Astrocyte of the hippocampus (primary cell): ENCODE results near the gene ZNF141.

Experiments used
- DNase-seq: peaks from one replicate; pipeline ENCODE4 v3.0.0; 2011; ENCODE audit warnings: low read depth, low spot score

Gene ZNF141

GRCh38 chr4:337143-337931 is at the start of gene ZNF141:
Gene ZNF141, plus strand, starts transcription at chr4:337814. Its CDS starts 170 bp downstream, at chr4:337984.
- peak; percentile 98 for DNase-seq

GRCh38 chr4:288891-289290 is 48.7 kb upstream of the ZNF141 start:
- DNase-seq: peak; percentile 4

GRCh38 chr4:294732-295131 is 42.9 kb upstream of the ZNF141 start:
- no peak for DNase-seq

DNA sequence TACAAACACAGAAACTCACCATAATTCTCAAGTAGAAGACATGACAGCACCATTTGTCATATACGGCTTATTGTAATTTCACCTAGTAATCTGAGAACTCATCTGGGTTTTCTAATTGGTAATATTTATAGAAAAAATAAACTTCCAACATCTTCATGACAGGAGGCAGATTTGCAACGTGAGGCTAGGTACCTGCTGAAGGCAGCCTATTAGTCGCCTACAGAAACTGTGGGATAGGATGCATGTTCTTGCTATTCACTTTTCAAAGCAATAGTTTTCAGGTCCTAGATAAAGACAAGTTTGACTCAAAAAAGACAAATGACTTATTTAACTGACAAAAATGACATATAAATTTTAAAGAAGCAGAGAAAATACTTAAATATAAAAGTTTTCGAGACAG is 35.2 kb upstream of the ZNF141 start:
- DNase-seq: no peak

DNA sequence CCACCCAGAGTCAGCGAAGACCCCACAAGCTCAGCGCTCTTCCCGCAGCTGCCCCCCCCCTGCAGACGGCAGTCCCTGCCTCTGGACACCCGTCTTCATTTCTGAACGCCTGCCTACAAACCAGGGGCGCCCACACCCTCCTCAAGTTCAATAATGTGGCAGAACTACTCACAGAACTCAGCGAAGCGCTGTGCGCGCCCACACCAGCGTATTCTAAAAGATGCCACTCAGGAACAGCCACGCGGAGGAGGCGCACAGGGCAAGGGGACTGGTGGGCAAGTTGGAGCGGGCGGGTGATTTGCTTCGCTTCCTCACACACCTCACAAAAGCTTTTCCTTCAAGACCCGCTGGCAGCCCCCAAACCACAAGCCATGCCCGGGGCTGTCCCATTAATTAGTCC is 33.1 kb upstream of the ZNF141 start:
- peak; percentile 2 for DNase-seq

DNA sequence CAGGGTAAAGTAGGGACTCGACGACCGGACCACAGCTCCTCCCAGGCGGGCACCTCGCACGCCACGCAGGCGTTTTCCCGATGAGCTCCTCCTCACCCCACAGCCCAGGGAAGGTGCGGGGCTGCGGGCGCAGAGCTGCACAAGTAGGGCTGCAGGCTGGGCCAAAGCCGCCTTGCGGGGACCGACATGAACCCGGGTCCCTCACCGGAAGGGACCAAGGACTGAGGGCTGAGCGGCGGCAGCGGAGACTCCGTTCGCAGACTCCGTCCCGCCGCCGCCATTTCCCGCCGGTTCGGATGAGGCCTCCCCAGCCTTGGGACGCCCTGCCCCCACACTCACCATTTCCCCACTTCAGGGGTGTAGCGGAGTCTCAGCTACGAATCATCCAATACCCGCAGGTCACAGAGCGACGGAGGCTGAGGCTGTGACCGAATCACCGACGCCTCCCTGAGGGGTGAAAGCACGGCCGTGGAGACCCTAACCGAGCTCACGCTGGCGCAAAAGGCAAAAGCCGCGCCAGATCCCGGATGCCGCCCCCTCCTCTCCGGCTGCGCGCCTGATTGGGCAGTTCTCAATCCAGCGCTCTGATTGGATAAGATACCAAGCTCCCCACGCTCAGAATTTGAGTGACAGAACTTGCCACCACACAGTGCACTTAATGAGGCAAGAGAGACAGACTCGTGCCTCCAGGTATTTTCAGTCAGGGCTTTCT is 32.5 kb upstream of the ZNF141 start, which contains the start of gene ZNF732:
Gene ZNF732 (minus strand): TSS at position 506 of the 712 bp plus-strand sequence. CDS start 164 bp downstream, at position 342.
- peak; percentile 77 for DNase-seq

GRCh38 chr4:306551-306961 is 31.1 kb upstream of the ZNF141 start:
- DNase-seq: no peak

DNA sequence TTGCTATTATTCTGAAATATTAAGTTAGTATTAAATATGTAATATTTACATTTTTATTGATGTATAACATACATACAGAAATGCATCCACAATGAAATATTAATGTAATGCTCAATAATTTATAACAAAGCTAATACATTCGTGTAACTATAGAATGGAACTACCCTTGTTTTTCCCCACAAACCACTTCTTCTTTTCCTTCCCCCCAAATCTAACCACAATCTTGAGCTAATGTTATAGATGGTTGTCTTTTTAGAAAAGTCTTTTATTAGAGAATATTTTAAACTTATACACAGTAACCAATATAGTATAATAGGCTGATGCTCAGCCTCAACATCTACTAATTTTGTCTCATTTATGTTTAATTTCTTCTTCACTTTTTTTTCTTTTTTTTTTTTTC is 27.8 kb upstream of the ZNF141 start:
- no peak for DNase-seq

GRCh38 chr4:314296-314903 is 23.2 kb upstream of the ZNF141 start:
- DNase-seq: no peak

DNA sequence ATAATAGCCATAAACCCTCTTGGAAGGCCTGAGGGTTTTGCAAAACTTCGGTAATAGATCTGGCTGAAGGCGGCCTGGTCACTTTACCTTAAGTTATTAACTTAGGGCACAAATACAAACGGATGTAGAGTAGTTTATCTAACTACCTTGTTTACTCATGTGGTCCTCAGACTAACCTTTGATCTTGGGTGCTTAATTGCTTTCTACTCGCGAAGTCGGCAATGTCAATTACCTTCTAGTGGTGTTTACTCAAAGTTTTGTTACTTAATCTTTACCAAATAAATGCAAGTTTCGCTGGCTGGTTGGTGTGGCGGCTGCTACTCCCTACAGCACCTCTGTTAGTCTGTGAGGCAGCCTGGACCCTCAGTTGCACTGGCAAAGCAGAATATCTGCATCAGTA is 8.9 kb upstream of the ZNF141 start:
- no peak for DNase-seq

DNA sequence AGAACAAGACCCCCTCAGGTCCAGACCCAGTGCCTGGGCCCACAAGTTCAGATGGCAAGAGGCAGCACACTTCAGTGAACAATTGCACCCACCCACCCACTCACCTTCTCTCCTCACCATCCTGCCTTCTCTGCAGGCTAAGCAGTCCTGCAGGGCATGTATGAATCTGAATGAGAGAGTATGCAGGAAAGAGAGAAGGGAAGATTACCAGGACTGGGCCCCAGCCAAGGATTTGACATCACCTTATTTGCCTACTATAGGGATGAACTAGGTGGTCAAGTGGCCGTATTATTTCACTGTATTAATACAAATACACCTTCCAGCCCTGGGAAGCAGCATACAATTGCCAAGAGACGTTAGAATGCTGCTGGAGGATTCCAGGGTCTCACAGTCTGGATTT is 2.1 kb upstream of the ZNF141 start:
- DNase-seq: no peak

DNA sequence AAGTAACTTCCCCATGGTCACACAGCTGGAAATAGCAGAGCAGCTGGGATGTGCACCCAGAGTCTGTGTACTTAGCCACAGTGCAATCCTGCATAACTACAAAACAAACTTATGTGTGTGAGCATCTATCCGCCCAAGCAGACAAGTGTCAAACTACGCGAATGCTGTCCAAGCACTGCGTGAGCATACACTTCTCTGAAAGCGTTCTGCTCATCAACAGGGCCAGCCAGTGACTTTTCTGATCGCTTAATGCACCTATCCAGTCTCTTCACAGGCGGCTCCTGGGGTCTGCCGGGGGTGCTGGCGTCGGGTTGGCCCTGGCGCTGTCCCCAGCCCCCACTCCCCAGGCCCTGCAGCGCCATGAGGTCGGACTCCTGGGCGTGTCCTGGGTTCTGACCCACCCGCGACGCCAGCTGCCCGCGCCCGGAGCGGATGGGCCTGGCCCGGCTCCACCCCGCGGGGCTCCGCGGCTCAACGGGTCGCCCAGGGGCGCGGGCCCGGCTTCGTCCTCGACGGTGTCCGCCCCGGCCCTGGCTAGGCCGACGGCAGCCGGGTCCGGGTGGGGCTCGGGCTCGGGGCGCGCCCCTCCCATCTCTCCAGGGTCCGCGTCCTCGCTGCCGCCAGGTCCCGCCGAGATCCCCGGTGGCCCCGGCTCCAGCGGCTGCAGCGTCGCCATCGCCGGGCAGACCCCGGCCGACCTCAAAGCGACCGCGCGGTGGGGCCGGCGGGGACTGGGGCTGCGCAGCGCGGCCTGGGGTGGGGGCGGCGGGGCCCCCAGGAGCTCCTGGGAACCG is 1.3 kb upstream of the ZNF141 start:
- DNase-seq: peak; percentile 38

DNA sequence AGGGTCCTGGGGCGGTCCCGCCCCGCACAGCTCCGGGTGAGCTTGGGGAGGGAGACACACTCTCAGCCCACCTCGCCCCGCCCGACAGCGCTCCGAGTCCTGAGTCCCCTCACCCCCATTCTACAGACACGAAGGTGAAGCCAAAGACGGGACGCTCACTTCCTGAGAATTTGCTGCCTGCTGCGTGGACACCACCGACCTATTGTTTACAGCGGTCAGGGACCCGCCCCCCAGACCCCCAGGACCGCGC is 796 bp upstream of the ZNF141 start:
- DNase-seq: no peak

- peak; percentile 71 for DNase-seq
These were observed 531 bp downstream of the ZNF141 start for GRCh38 chr4:337932-338758.

DNA sequence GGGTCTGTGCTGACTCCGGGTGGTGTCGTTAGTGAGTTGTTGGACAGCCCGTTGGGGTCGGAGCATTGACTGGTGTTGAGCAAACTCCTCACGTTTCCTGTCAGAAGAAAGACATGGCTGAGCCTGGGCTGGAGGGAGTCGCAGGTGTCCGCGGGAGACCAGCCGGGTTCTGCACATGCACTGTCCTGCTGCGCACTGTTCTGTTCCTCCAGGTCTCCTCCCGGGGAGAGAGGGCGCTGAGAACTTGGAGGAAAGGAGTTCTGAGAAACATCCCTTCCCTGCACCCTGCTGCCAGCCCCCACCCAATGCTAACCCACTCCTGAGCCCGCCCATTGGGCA is 1.1 kb downstream of the ZNF141 start:
- peak; percentile 18 for DNase-seq

DNA sequence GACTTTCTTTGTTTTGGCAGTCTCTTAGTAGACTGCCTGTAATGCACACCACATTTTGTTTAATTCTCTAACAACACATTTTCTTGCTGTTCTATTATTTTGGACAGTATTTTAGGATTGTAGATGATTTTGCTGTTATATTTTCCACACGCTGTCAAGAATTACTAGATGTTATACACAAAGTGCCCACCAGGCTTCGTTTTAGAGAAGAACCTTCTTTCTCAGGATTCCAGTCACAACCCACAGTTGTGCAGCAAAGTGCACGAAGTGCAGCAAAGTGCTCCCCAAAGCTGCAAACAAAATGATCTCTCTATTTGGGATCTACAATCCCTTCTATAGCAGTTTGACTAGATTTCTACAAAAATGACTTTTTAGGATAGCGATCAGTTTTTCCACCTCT is 2.4 kb downstream of the ZNF141 start:
- no peak for DNase-seq

- no peak for DNase-seq
These were observed 35.6 kb downstream of the ZNF141 start for GRCh38 chr4:373062-373839.

DNA sequence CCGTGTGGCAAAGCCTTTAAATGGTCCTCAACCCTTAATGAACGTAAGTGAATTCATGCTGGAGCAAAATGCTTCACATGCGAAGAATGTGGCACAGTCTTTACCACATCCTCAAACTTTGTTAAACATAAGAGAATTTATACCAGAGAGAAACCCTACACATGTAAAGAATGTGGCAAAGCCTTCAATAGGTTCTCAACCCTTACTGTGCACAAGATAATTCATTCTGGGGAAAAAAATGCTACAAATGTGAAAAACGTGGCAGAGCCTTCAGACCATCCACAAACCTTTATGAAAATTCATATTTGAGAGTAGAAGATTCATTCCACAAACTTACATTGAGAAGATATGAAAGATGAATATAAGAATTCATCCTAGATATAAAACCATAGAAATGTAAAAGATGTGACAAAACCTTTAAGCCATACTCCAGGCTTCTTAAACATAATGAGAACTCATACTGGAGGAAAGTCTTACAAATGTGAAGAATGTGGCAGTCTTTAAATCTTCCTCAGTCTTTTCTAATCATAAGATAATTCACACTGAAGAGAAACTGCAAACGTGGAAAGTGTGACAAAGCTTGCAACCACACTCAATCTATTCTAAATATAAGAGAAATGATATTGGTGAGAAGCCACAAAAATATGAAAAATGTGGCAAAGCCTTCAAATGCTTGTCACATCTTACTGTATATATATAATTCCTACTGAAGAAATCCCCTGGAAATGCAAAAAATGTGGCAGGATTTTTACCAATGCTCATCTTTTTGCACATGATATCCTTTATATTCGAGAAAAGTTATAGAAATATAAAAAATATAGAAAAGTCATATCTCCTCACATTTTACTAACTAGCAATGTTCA is 36.9 kb downstream of the ZNF141 start:
- no peak for DNase-seq

GRCh38 chr4:384311-385010 is 46.8 kb downstream of the ZNF141 start:
- DNase-seq: no peak
